GM12801 (cell line): ENCODE measurements around the gene CASP10.

ENCODE experiments used
- CTCF ChIP-seq: IDR thresholded peaks from one replicate; pipeline ENCODE4 v1.5.1; 2011; ENCODE audit warnings: control low read depth; ENCODE audit not compliant: insufficient read length; ENCODE audit errors: extremely low read depth

Gene CASP10

DNA sequence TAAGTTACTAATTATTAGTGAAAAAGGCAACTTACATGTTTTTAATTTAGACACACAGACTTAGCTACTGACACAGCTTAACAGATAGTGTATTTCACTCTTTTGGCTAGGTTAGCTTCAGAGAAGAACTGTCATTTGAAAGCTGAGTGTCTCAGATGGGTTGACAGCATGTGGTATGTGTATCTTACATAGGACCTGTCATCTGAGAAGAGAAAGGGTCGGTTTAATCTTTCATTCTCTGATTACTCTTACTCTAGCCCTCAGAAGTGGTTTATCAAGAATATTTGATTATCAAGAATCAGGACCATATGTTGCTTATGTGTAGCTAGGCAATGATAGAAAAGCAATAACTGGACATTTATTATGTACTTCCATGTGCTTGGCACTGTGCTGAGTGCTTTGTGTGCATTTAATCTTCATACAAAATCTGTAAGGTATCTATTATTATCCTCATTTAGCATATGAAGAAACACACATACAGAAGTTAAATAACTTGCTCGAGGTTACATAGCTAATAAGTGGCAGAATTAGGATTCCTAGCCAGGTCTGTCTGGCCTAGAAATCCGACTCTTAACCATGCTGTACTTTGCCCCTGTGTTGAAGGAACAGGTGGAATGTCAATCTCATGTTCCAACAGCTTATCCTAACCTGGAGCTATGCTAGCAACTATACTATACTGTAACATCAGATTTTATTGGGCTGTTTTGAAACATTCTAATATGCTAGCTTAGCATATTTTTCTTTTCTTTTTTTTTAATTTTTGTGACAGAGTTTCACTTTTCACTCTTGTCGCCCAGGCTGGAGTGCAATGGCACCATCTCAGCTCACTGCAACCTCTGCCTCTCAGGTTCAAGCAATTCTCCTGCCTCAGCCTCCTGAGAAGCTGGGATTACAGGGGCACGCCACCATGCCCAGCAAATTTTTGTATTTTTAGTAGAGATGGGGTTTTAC lies 38.6 kb upstream of the CASP10 start:
- no peak for TF ChIP-seq CTCF

GRCh38 chr2:201148434-201148990 lies 34.4 kb upstream of the CASP10 start:
- no peak for TF ChIP-seq CTCF

GRCh38 chr2:201149064-201149820 lies 33.7 kb upstream of the CASP10 start:
- TF ChIP-seq CTCF: no peak

- no peak for TF ChIP-seq CTCF
Observed at GRCh38 chr2:201150454-201151020, 32.4 kb upstream of the CASP10 start.

- no peak for TF ChIP-seq CTCF
Observed at GRCh38 chr2:201151127-201151981, 31.6 kb upstream of the CASP10 start.

GRCh38 chr2:201152517-201152916 lies 30.4 kb upstream of the CASP10 start:
- no peak for TF ChIP-seq CTCF
